ENCODE results near the gene ITIH5.

Gene ITIH5

GRCh38 chr10:7587168-7587864 lies 79.5 kb downstream of the ITIH5 start:
- no peak for DNase-seq

GRCh38 chr10:7585228-7585627 lies 81.5 kb downstream of the ITIH5 start:
- no peak for DNase-seq

- DNase-seq = no peak
These were observed 83.1 kb downstream of the ITIH5 start for GRCh38 chr10:7583626-7584025.

- no peak for DNase-seq
These were observed 86.2 kb downstream of the ITIH5 start for GRCh38 chr10:7580520-7580919.

GRCh38 chr10:7579681-7580080 lies 87.1 kb downstream of the ITIH5 start:
- DNase-seq = no peak

- no peak for DNase-seq
These were observed 89.2 kb downstream of the ITIH5 start for GRCh38 chr10:7577579-7577978.

GRCh38 chr10:7577176-7577575 lies 89.6 kb downstream of the ITIH5 start:
- DNase-seq = no peak

- no peak for DNase-seq
These were observed 90.4 kb downstream of the ITIH5 start for GRCh38 chr10:7576340-7576739.

GRCh38 chr10:7572391-7572790 lies 94.4 kb downstream of the ITIH5 start:
- DNase-seq = peak in 5 of 56 donors; percentile 8 to 52 (median 16)

GRCh38 chr10:7571981-7572380 lies 94.8 kb downstream of the ITIH5 start:
- DNase-seq = no peak

- DNase-seq = no peak
These were observed 98.7 kb downstream of the ITIH5 start for GRCh38 chr10:7567911-7568620.

GRCh38 chr10:7566891-7567290 lies 99.9 kb downstream of the ITIH5 start:
- DNase-seq = no peak

- DNase-seq = no peak
These were observed 100.9 kb downstream of the ITIH5 start for GRCh38 chr10:7565871-7566270.

- DNase-seq = peak in 31 of 56 donors; percentile 13 to 64 (median 42)
These were observed 103.0 kb downstream of the ITIH5 start for GRCh38 chr10:7563770-7564169.

- DNase-seq = peak in 3 of 56 donors; percentile 21 to 43 (median 23)
These were observed 103.4 kb downstream of the ITIH5 start for GRCh38 chr10:7563368-7563767.

- no peak for DNase-seq
These were observed 104.8 kb downstream of the ITIH5 start for GRCh38 chr10:7561985-7562384.

- DNase-seq = peak in 14 of 56 donors; percentile 6 to 41 (median 20)
These were observed 105.4 kb downstream of the ITIH5 start for GRCh38 chr10:7561216-7561893.

- DNase-seq = no peak
These were observed 106.2 kb downstream of the ITIH5 start for GRCh38 chr10:7560519-7560918.

- no peak for DNase-seq
These were observed 107.4 kb downstream of the ITIH5 start for GRCh38 chr10:7559386-7559785.

- no peak for DNase-seq
These were observed 108.7 kb downstream of the ITIH5 start for GRCh38 chr10:7558036-7558435.

GRCh38 chr10:7553531-7553930 lies 113.2 kb downstream of the ITIH5 start:
- no peak for DNase-seq

- DNase-seq = peak in 15 of 56 donors; percentile 6 to 61 (median 27)
These were observed 114.6 kb downstream of the ITIH5 start for GRCh38 chr10:7551950-7552716.
